ENCODE data around the gene UTF1. TPM values are rescaled to one million over a fixed set of nuclear protein-coding genes. Genes with fewer than 3 reads are reported as not detected.
A peak's percentile ranks its signal among the peaks of the same experiment; 100 is the strongest.

The UTF1 gene
- not detected for total RNA-seq
- polyA plus RNA-seq: not detected
- long read RNA-seq, donor 1: 0 reads
- long read RNA-seq, donor 2: 0 reads
- long read RNA-seq, donor 3: 0 reads
- long read RNA-seq, donor 4: 0 reads

- ATAC-seq: no peak
- Histone ChIP-seq H3K9me3 (ENCODE audit: control insufficient read depth, low read length) (no peaks in the 10 kb centered on the region), H3K4me3 (ENCODE audit: low read length) (no peak within 1 kb of the TSS), H3K27me3 (ENCODE audit: control insufficient read depth, insufficient read depth) (no peaks in the 10 kb centered on the region), H3K4me1 (ENCODE audit: control insufficient read depth, insufficient read depth, low read length) (no peaks in the 10 kb centered on the region), H3K27ac (ENCODE audit: low read length) (no peak within 1 kb of the TSS)
- WGBS: under 1% methylated on average over 49 of the region's 49 CpGs
- intact Hi-C loops (cut with DNase I): no loop called here
- DNase-seq: no peak
Measured at GRCh38 chr10:133230044-133230361, at the start of gene UTF1. UTF1 (plus strand) TSS chr10:133230217; CDS start chr10:133230289, 72 bp downstream.

GRCh38 chr10:133180965-133181639 is 48.9 kb upstream of the UTF1 start:
- H3K4me3 ChIP-seq (ENCODE audit: low read length): no peak overlapping the region
- H3K9me3 ChIP-seq (ENCODE audit: control insufficient read depth, low read length): no peaks in the 10 kb centered on the region
- intact Hi-C loops (cut with DNase I): no loop called here
- no peaks in the 10 kb centered on the region for H3K4me1 ChIP-seq (ENCODE audit: control insufficient read depth, insufficient read depth, low read length)
- 87% methylated on average over 23 of the region's 23 CpGs for WGBS
- DNase-seq (peak; percentile 2 to 45 (median 37)), ATAC-seq (no peak)
- H3K27ac ChIP-seq (ENCODE audit: low read length): no peak overlapping the region
- no peaks in the 10 kb centered on the region for H3K27me3 ChIP-seq (ENCODE audit: control insufficient read depth, insufficient read depth)

GRCh38 chr10:133182190-133182589 is 47.8 kb upstream of the UTF1 start:
- Histone ChIP-seq H3K27ac (ENCODE audit: low read length) (no peak overlapping the region), H3K4me1 (ENCODE audit: control insufficient read depth, insufficient read depth, low read length) (no peaks in the 10 kb centered on the region), H3K9me3 (ENCODE audit: control insufficient read depth, low read length) (no peaks in the 10 kb centered on the region), H3K27me3 (ENCODE audit: control insufficient read depth, insufficient read depth) (no peaks in the 10 kb centered on the region), H3K4me3 (ENCODE audit: low read length) (no peak overlapping the region)
- intact Hi-C loops (cut with DNase I): no loop called here
- DNase-seq (peak in 2 of 3 donors; percentile 2 to 22), ATAC-seq (no peak)
- 81% methylated on average over 14 of the region's 14 CpGs for WGBS

- no peaks in the 10 kb centered on the region for H3K4me1 ChIP-seq (ENCODE audit: control insufficient read depth, insufficient read depth, low read length)
- H3K4me3 ChIP-seq (ENCODE audit: low read length): no peak overlapping the region
- H3K27me3 ChIP-seq (ENCODE audit: control insufficient read depth, insufficient read depth): no peaks in the 10 kb centered on the region
- DNase-seq (peak; percentile 6 to 55 (median 30)), ATAC-seq (no peak)
- intact Hi-C loops (cut with DNase I): no loop called here
- no peak overlapping the region for H3K27ac ChIP-seq (ENCODE audit: low read length)
- 91% methylated on average over 66 of the region's 66 CpGs for WGBS
- no peaks in the 10 kb centered on the region for H3K9me3 ChIP-seq (ENCODE audit: control insufficient read depth, low read length)
Measured at GRCh38 chr10:133182791-133183645, 47.0 kb upstream of the UTF1 start.

- no peaks in the 10 kb centered on the region for H3K9me3 ChIP-seq (ENCODE audit: control insufficient read depth, low read length)
- ATAC-seq: no peak
- WGBS: 84% methylated on average over 21 of the region's 21 CpGs
- H3K27ac ChIP-seq (ENCODE audit: low read length): no peak overlapping the region
- H3K4me1 ChIP-seq (ENCODE audit: control insufficient read depth, insufficient read depth, low read length): no peaks in the 10 kb centered on the region
- intact Hi-C loops (cut with DNase I): no loop called here
- H3K4me3 ChIP-seq (ENCODE audit: low read length): no peak overlapping the region
- peak; percentile 7 to 30 (median 24) for DNase-seq
- H3K27me3 ChIP-seq (ENCODE audit: control insufficient read depth, insufficient read depth): no peaks in the 10 kb centered on the region
Measured at GRCh38 chr10:133183646-133184378, 46.2 kb upstream of the UTF1 start.

- Histone ChIP-seq H3K4me1 (ENCODE audit: control insufficient read depth, insufficient read depth, low read length) (no peaks in the 10 kb centered on the region), H3K9me3 (ENCODE audit: control insufficient read depth, low read length) (no peaks in the 10 kb centered on the region), H3K27ac (ENCODE audit: low read length) (no peak overlapping the region), H3K4me3 (ENCODE audit: low read length) (no peak overlapping the region), H3K27me3 (ENCODE audit: control insufficient read depth, insufficient read depth) (no peaks in the 10 kb centered on the region)
- WGBS: 88% methylated on average over 23 of the region's 23 CpGs
- ATAC-seq (no peak), DNase-seq (peak in 2 of 3 donors; percentile 2 to 25)
- intact Hi-C loops (cut with DNase I): no loop called here
Measured at GRCh38 chr10:133184591-133185244, 45.3 kb upstream of the UTF1 start.

- H3K4me1 ChIP-seq (ENCODE audit: control insufficient read depth, insufficient read depth, low read length): no peaks in the 10 kb centered on the region
- no peaks in the 10 kb centered on the region for H3K9me3 ChIP-seq (ENCODE audit: control insufficient read depth, low read length)
- intact Hi-C loops (cut with DNase I): no loop called here
- 73% methylated on average over 11 of the region's 11 CpGs for WGBS
- ATAC-seq (no peak), DNase-seq (peak; percentile 1 to 23 (median 11))
- no peaks in the 10 kb centered on the region for H3K27me3 ChIP-seq (ENCODE audit: control insufficient read depth, insufficient read depth)
- no peak overlapping the region for H3K4me3 ChIP-seq (ENCODE audit: low read length)
- no peak overlapping the region for H3K27ac ChIP-seq (ENCODE audit: low read length)
Measured at GRCh38 chr10:133185421-133185820, 44.6 kb upstream of the UTF1 start.

GRCh38 chr10:133185916-133186315 is 44.1 kb upstream of the UTF1 start:
- H3K9me3 ChIP-seq (ENCODE audit: control insufficient read depth, low read length): no peaks in the 10 kb centered on the region
- H3K27ac ChIP-seq (ENCODE audit: low read length): no peak overlapping the region
- no peak overlapping the region for H3K4me3 ChIP-seq (ENCODE audit: low read length)
- peak; percentile 4 to 65 (median 26) for DNase-seq
- no peak for ATAC-seq
- intact Hi-C loops (cut with DNase I): no loop called here
- H3K27me3 ChIP-seq (ENCODE audit: control insufficient read depth, insufficient read depth): no peaks in the 10 kb centered on the region
- WGBS: 80% methylated on average over 26 of the region's 27 CpGs
- no peaks in the 10 kb centered on the region for H3K4me1 ChIP-seq (ENCODE audit: control insufficient read depth, insufficient read depth, low read length)

- H3K4me3 ChIP-seq (ENCODE audit: low read length): no peak overlapping the region
- ATAC-seq (no peak), DNase-seq (peak; percentile 14 to 49 (median 42))
- H3K27ac ChIP-seq (ENCODE audit: low read length): no peak overlapping the region
- H3K4me1 ChIP-seq (ENCODE audit: control insufficient read depth, insufficient read depth, low read length): no peaks in the 10 kb centered on the region
- intact Hi-C loops (cut with DNase I): no loop called here
- 64% methylated on average over 34 of the region's 34 CpGs for WGBS
- no peaks in the 10 kb centered on the region for H3K27me3 ChIP-seq (ENCODE audit: control insufficient read depth, insufficient read depth)
- no peaks in the 10 kb centered on the region for H3K9me3 ChIP-seq (ENCODE audit: control insufficient read depth, low read length)
Measured at GRCh38 chr10:133186416-133187090, 43.5 kb upstream of the UTF1 start.

All from right cardiac atrium (tissue), 5 donors.